HG02610 (cell line): ENCODE results near the gene PGM2.

Experiments
- ATAC-seq: cut with Tn5 transposase; IDR thresholded peaks from one replicate; pipeline ENCODE4 v1.9.1; 2021; ENCODE audit warnings: mild to moderate bottlenecking, moderate library complexity; ENCODE audit not compliant: unreplicated experiment

Gene PGM2

DNA sequence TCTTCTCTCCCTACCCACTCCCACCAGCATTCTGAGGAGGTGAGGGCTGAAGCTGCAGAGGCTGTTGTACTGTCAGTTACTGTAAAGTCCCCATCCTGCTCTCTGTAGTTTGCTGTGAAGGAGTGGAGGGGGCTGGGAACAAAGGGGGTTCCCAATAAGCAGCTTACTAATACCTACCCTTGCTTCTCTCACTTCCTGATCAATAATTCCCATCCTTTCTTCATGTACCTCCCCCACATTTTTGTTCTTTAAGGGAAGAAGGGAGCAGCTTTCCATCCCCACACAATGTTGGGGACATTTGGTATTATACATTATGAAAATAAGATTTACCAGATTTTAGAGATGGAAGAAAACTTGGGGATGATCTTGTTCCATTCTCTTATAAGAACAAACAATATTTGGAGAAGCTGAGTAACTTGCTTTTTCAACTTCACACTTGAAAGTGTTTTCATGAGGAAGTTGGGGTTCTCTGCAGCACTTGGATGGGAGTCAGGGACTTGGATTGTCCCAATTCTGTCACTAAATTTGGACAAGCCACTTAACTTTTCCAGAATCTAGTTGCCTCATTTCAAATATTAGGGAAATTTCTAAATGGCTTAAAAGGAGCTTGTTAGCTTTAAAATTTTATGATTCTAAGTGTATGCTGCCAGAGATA is 69.8 kb downstream of the PGM2 start:
- no peak for ATAC-seq

DNA sequence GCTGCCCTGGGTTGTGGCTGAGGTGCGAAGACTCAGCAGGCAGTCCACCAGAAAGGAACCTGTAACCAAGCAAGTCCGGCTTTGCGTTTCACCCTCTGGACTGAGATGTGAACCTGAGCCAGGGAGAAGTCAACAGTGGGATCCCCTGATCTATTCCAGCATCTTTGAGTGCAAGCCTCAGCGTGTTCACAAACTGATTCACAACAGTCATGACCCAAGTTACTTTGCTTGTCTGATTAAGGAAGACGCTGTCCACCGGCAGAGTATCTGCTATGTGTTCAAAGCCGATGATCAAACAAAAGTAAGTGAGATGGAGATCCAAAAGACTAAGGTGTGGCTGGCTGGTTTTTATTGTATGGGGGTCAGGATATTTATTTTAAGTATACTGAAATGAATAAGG is 75.7 kb downstream of the PGM2 start:
- no peak for ATAC-seq

DNA sequence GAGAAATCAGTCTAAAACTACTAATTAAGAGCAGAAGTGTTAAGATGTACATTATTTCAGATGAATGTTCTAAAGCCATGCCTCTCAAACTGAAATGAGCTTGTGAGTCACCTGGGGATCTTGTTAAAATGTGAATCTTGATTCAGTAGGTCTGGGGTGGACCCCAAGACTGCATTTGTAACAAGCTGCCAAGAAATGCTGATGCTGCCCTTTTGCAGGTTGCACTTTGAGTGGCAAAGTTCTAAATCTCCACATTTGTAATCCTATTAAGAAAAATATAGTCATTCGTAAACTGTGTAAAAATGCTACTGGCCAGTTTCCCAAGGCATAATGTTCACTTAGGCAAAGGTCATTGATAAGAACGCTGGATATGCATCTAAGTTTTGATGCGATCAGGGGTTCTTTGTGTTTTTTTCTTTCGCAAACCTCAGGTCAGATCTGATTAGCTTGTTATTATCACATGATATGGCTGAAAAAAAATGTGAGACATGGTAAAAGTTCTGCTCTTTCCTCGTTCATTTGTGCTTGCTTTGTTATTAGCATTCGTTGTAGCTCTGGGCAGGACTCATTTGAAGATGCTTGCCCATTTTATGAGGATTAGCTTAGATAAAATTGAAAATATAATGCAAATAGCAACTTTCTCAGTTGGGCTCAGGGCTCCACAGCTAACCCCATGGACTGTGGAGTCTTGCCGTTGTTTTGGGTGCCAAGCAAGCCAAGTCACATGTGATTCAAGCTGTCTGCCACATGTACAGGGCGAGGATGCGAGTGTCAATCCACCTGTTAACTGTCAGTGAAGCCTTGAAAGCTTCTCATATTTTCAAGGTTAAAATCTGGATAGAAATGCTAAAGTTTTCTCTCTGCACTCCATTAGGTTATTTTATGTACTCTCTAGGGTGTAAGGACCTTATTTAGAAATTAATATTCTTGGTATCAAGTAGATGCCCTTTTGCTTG is 76.5 kb downstream of the PGM2 start:
- no peak for ATAC-seq

GRCh38 chr4:37903901-37904300 is 77.4 kb downstream of the PGM2 start:
- ATAC-seq, result no peak

- no peak for ATAC-seq
These were observed 78.3 kb downstream of the PGM2 start for GRCh38 chr4:37904824-37905223.

- no peak for ATAC-seq
These were observed 79.2 kb downstream of the PGM2 start for GRCh38 chr4:37905533-37906169.

- no peak for ATAC-seq
These were observed 82.2 kb downstream of the PGM2 start for GRCh38 chr4:37908488-37909331.

- ATAC-seq, result no peak
These were observed 83.0 kb downstream of the PGM2 start for GRCh38 chr4:37909332-37910090.

DNA sequence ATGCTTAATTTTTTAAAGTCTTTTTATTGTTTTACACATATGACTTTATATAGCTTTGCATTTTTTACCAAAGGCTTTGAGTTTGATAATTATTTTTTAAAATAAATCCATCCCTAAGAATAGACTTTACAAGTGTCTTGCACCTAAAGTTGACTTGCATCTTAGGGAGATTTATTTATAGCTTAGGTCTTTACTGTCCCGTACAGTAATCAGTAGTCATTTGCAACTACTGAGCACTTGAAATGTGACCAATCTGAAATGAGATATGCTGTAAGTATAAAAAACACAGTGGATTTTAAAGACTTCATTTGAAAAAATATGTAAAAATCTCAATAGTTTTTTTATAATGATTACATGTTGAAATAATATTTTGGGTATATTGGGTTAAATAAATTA is 83.6 kb downstream of the PGM2 start:
- ATAC-seq, result no peak
